ENCODE data around the gene YPEL1. TPM values are rescaled to one million over a fixed set of nuclear protein-coding genes. Genes with fewer than 3 reads are reported as not detected.

YPEL1 gene
- total and polyA plus RNA-seq, 2 of the 13 experiments (the other 11 are each of a cell fraction or from before 2014, with no cell fraction given): 0.33 to 2.5 TPM

GRCh38 chr22:21657360-21658032, 78.1 kb downstream of the YPEL1 start (continued):
- TF ChIP-seq ISL2 (CRISPR knock-in tag; IDR thresholded peaks at IDR 0.05) (no peak), POLR2AphosphoS2 (IDR thresholded peaks at IDR 0.05; ENCODE audit: low read depth, low read length) (no peak), ZNF598 (CRISPR knock-in tag; IDR thresholded peaks at IDR 0.05; ENCODE audit: borderline replicate concordance) (no peak), MAFK (conservative IDR thresholded peaks at IDR 0.05 in 1 of 2, IDR thresholded peaks at IDR 0.05 in 1 of 2; ENCODE audit: low read length in 2 of 2) (no peak), ZFP1 (CRISPR knock-in tag; IDR thresholded peaks at IDR 0.05) (no peak; the same call in 1 of the 2 replicates), ZSCAN12 (CRISPR knock-in tag; IDR thresholded peaks at IDR 0.05) (no peak), SRSF9 (IDR thresholded peaks at IDR 0.05; ENCODE audit: borderline replicate concordance, insufficient read depth, low read depth, low read length, poor library complexity, severe bottlenecking) (no peak), THAP11 (CRISPR knock-in tag; IDR thresholded peaks at IDR 0.05) (peak; percentile 59), AKAP8 (CRISPR knock-in tag; IDR thresholded peaks at IDR 0.05) (peak; percentile 95), PCBP2 (optimal IDR thresholded peaks at IDR 0.05; ENCODE audit: low read depth, low read length, poor library complexity, severe bottlenecking) (no peak), SP5 (CRISPR knock-in tag; IDR thresholded peaks at IDR 0.05; ENCODE audit: borderline replicate concordance, low read depth) (peak; percentile 64; the same call in 1 of the 2 replicates), ATF5 (CRISPR knock-in tag; IDR thresholded peaks at IDR 0.05; ENCODE audit: low read depth) (no peak), TEAD2 (CRISPR knock-in tag; IDR thresholded peaks at IDR 0.05) (no peak), MNT (IDR thresholded peaks at IDR 0.05) (no peak), MED1 (CRISPR knock-in tag; IDR thresholded peaks at IDR 0.05) (peak; percentile 35), REL (CRISPR knock-in tag; conservative IDR thresholded peaks at IDR 0.05) (no peak), AHR (CRISPR knock-in tag; IDR thresholded peaks at IDR 0.05) (0 out of 2 replicates have a peak, but pooled peaks have one; percentile 15), ARID2 (CRISPR knock-in tag; IDR thresholded peaks at IDR 0.05; ENCODE audit: borderline replicate concordance) (peak; percentile 91; the same call in 1 of the 2 replicates), ZNF331 (CRISPR knock-in tag; IDR thresholded peaks at IDR 0.05) (no peak; the same call in 1 of the 2 replicates), ZBTB7A (CRISPR knock-in tag; IDR thresholded peaks at IDR 0.05) (peak; percentile 49; the same call in 1 of the 2 replicates), ZNF24 (IDR thresholded peaks at IDR 0.05) (no peak), ZNF670 (CRISPR knock-in tag; IDR thresholded peaks at IDR 0.05; ENCODE audit: borderline replicate concordance) (no peak), KDM5B (CRISPR knock-in tag; IDR thresholded peaks at IDR 0.05; ENCODE audit: borderline replicate concordance) (peak; percentile 35; the same call in 1 of the 2 replicates), HNF1A (IDR thresholded peaks at IDR 0.05; ENCODE audit: low read depth) (no peak), HNF1A (CRISPR knock-in tag; IDR thresholded peaks at IDR 0.05; ENCODE audit: borderline replicate concordance) (peak; percentile 28; the same call in 1 of the 2 replicates), ZNF432 (CRISPR knock-in tag; IDR thresholded peaks at IDR 0.05; ENCODE audit: borderline replicate concordance) (no peak)

Measured in HepG2 (cell line).